GM19328 (cell line): ENCODE measurements around the gene SMIM7.
"Not testable (repeated sequence)": the region's sequence is repeated elsewhere in the genome, so short reads cannot be mapped to it uniquely, and the experiment has no call there.

ENCODE experiments used
- ATAC-seq: cut with Tn5 transposase; IDR thresholded peaks from one replicate; pipeline ENCODE4 v1.9.1; 2021; ENCODE audit warnings: mild to moderate bottlenecking, moderate library complexity; ENCODE audit not compliant: unreplicated experiment

Gene SMIM7

GRCh38 chr19:16655727-16656126 lies 4.2 kb downstream of the SMIM7 start:
- ATAC-seq: no peak

GRCh38 chr19:16654627-16655026 lies 5.3 kb downstream of the SMIM7 start:
- no peak for ATAC-seq

GRCh38 chr19:16654140-16654539 lies 5.8 kb downstream of the SMIM7 start:
- ATAC-seq: no peak

GRCh38 chr19:16652854-16653253 lies 7.1 kb downstream of the SMIM7 start:
- no peak for ATAC-seq

GRCh38 chr19:16651421-16652188 lies 8.3 kb downstream of the SMIM7 start:
- not testable (repeated sequence) for ATAC-seq

GRCh38 chr19:16650821-16651220 lies 9.1 kb downstream of the SMIM7 start:
- ATAC-seq: no peak

- no peak for ATAC-seq
These were observed 10.2 kb downstream of the SMIM7 start for GRCh38 chr19:16649734-16650133.

- no peak for ATAC-seq
These were observed 14.8 kb downstream of the SMIM7 start for GRCh38 chr19:16645140-16645539.

- ATAC-seq: no peak
These were observed 18.2 kb downstream of the SMIM7 start for GRCh38 chr19:16641695-16642094.

- ATAC-seq: no peak
These were observed 19.0 kb downstream of the SMIM7 start for GRCh38 chr19:16640951-16641350.

GRCh38 chr19:16638666-16639065 lies 21.3 kb downstream of the SMIM7 start:
- ATAC-seq: no peak

GRCh38 chr19:16637535-16637934 lies 22.4 kb downstream of the SMIM7 start:
- ATAC-seq: no peak

- no peak for ATAC-seq
These were observed 28.5 kb downstream of the SMIM7 start for GRCh38 chr19:16631465-16631864.

GRCh38 chr19:16628984-16629691 lies 30.8 kb downstream of the SMIM7 start:
- ATAC-seq: no peak

- peak; percentile 79 for ATAC-seq
These were observed 31.6 kb downstream of the SMIM7 start, which contains the start of gene MED26 for GRCh38 chr19:16628183-16628983. Gene MED26, minus strand, starts transcription at chr19:16628204. Its CDS starts 261 bp downstream, at chr19:16627943.

- no peak for ATAC-seq
These were observed 32.1 kb downstream of the SMIM7 start for GRCh38 chr19:16627928-16628182.

- no peak for ATAC-seq
These were observed 32.6 kb downstream of the SMIM7 start for GRCh38 chr19:16627193-16627927.

GRCh38 chr19:16626796-16627192 lies 33.1 kb downstream of the SMIM7 start:
- no peak for ATAC-seq

GRCh38 chr19:16625163-16625958 lies 34.6 kb downstream of the SMIM7 start:
- no peak for ATAC-seq

GRCh38 chr19:16624236-16624635 lies 35.7 kb downstream of the SMIM7 start:
- no peak for ATAC-seq
